Liver (tissue), 9 donors: ENCODE measurements around the gene NUDT8. TPM values are rescaled to one million over a fixed set of nuclear protein-coding genes. Genes with fewer than 3 reads are reported as not detected.

Experiments
- DNase-seq: peaks from one replicate; pipeline ENCODE4 v3.0.0-alpha.2; 2017; ENCODE audit warnings: low spot score
- H3K27ac ChIP-seq, 2 donors: one replicate each; pipeline ENCODE4 v1.7.0; 2013; ENCODE audit warnings: inconsistent platforms in 2 of 2, low read length in 2 of 2, control low read depth in 1 of 2, low read depth in 1 of 2, mild to moderate bottlenecking in 1 of 2
- H3K27me3 ChIP-seq, 4 donors: one replicate each; pipeline versions ENCODE4 v1.6.1 to v1.7.0; 2013; ENCODE audit warnings: low read length in 3 of 4, inconsistent platforms in 1 of 4, mild to moderate bottlenecking in 1 of 4, moderate library complexity in 1 of 4; ENCODE audit not compliant: control insufficient read depth in 4 of 4, insufficient read depth in 4 of 4
- H3K36me3 ChIP-seq, 4 donors: one replicate each; pipeline versions ENCODE4 v1.6.1 to v1.7.0; 2013; ENCODE audit warnings: low read length in 3 of 4, mild to moderate bottlenecking in 3 of 4, low read depth in 1 of 4, moderate library complexity in 1 of 4; ENCODE audit not compliant: control insufficient read depth in 4 of 4, insufficient read depth in 3 of 4
- H3K4me1 ChIP-seq, 4 donors: one replicate each; pipeline versions ENCODE4 v1.6.1 to v1.7.0; 2013; ENCODE audit warnings: low read length in 3 of 4, mild to moderate bottlenecking in 3 of 4, moderate library complexity in 1 of 4; ENCODE audit not compliant: control insufficient read depth in 4 of 4, insufficient read depth in 4 of 4
- H3K4me3 ChIP-seq, 3 donors: one replicate each; pipeline versions ENCODE4 v1.6.1 to v1.7.0; 2013; ENCODE audit warnings: low read length in 3 of 3, control low read depth in 1 of 3, low read depth in 1 of 3, mild to moderate bottlenecking in 1 of 3
- H3K9ac ChIP-seq, 2 donors: one replicate each; pipeline ENCODE4 v1.7.0; 2013; ENCODE audit warnings: low read length in 2 of 2, mild to moderate bottlenecking in 2 of 2, moderate library complexity in 2 of 2, control low read depth in 1 of 2, low read depth in 1 of 2
- H3K9me3 ChIP-seq, 4 donors: one replicate each; pipeline versions ENCODE4 v1.6.1 to v1.7.0; 2013; ENCODE audit warnings: low read length in 3 of 4; ENCODE audit not compliant: control insufficient read depth in 4 of 4
- ATF3 ChIP-seq: IDR thresholded peaks from 2 replicates; pipeline ENCODE4 v1.6.1; 2016; ENCODE audit warnings: antibody characterized with exemption
- CTCF ChIP-seq: fragments of 150-350 bp; IDR thresholded peaks from 2 replicates; pipeline ENCODE4 v1.5.1; 2017; ENCODE audit warnings: improper control_type of control experiment, low read depth, low read length; ENCODE audit not compliant: missing input control
- EGR1 ChIP-seq, 2 donors: IDR thresholded peaks; 2 replicates each; pipeline ENCODE4 v1.6.1; 2016 to 2018; ENCODE audit warnings: antibody characterized with exemption in 2 of 2, low read depth in 2 of 2
- FOXA1 ChIP-seq: IDR thresholded peaks from 2 replicates; pipeline ENCODE4 v1.6.1; 2016; ENCODE audit warnings: antibody characterized with exemption
- GABPA ChIP-seq, 2 donors: IDR thresholded peaks in 1 of 2; conservative IDR thresholded peaks in 1 of 2; 2 replicates each; pipeline ENCODE4 v1.6.1; 2016; ENCODE audit warnings: antibody characterized with exemption in 2 of 2, mild to moderate bottlenecking in 1 of 2, moderate library complexity in 1 of 2
- HNF4A ChIP-seq, 2 donors: conservative IDR thresholded peaks; 2 replicates each; pipeline ENCODE4 v1.6.1; 2016; ENCODE audit warnings: antibody characterized with exemption in 2 of 2, mild to moderate bottlenecking in 2 of 2
- HNF4G ChIP-seq: IDR thresholded peaks from 2 replicates; pipeline ENCODE4 v1.6.1; 2016; ENCODE audit warnings: antibody characterized with exemption
- MAX ChIP-seq: IDR thresholded peaks from 2 replicates; pipeline ENCODE4 v1.6.1; 2016; ENCODE audit warnings: antibody characterized with exemption
- NR2F2 ChIP-seq: IDR thresholded peaks from 2 replicates; pipeline ENCODE4 v1.6.1; 2016; ENCODE audit warnings: antibody characterized with exemption
- RAD21 ChIP-seq, 2 donors: IDR thresholded peaks; 2 replicates each; pipeline ENCODE4 v1.6.1; 2016; ENCODE audit warnings: antibody characterized with exemption in 2 of 2, mild to moderate bottlenecking in 2 of 2
- REST ChIP-seq: IDR thresholded peaks from 2 replicates; pipeline ENCODE4 v1.6.1; 2016; ENCODE audit warnings: antibody characterized with exemption, mild to moderate bottlenecking
- RXRA ChIP-seq, 2 donors: IDR thresholded peaks; 2 replicates each; pipeline ENCODE4 v1.6.1; 2017 to 2018; ENCODE audit warnings: antibody characterized with exemption in 2 of 2, mild to moderate bottlenecking in 1 of 2
- TAF1 ChIP-seq: conservative IDR thresholded peaks from 2 replicates; pipeline ENCODE4 v1.6.1; 2016; ENCODE audit warnings: antibody characterized with exemption, mild to moderate bottlenecking
- YY1 ChIP-seq: IDR thresholded peaks from 2 replicates; pipeline ENCODE4 v1.6.1; 2016; ENCODE audit warnings: antibody characterized with exemption, mild to moderate bottlenecking
- ZBTB33 ChIP-seq: IDR thresholded peaks from 2 replicates; pipeline ENCODE4 v1.6.1; 2016; ENCODE audit warnings: antibody characterized with exemption
- WGBS: extraction: QIAGEN DNeasy Blood & Tissue Kit; methylation state at CpG from one replicate; pipeline ENCODE4 v1.1.7; 2013; 5-methylcytosine and 5-hydroxymethylcytosine counted together
- polyA plus RNA-seq, 2 donors: library from polyadenylated mRNA; stranded (reverse) in 1 of 2; unstranded in 1 of 2; fragments of 200-250 nt in 1 of 2; fragments of >200 nt in 1 of 2; fragmentation: Nextera tagmentation in 1 of 2; extraction: Ambion mirVana in 1 of 2; gene quantifications; one replicate each; pipeline versions ENCODE4 v1.2.1 to v1.2.3, GENCODE V29; 2013 to 2015
- total RNA-seq, 2 donors: library from RNA; depleted of rRNA; stranded (reverse); fragments of >200 nt; gene quantifications; one replicate each; pipeline ENCODE4 v1.2.3, GENCODE V29; 2014
- donor health status: healthy.
- donor health status: healthy.
- donor health status: healthy.
- donor health status: healthy.
- donor health status: healthy.

The NUDT8 gene
- total and polyA plus RNA-seq, 4 donors: 19.5 to 66.9 (median 24.4) TPM

GRCh38 chr11:67639438-67639859 is 9.7 kb upstream of the NUDT8 start, which contains the start of gene TBX10:
Gene TBX10, minus strand, starts transcription at chr11:67639763. Its CDS starts 291 bp downstream, at chr11:67639472.
- Histone ChIP-seq H3K27ac (no peak within 1 kb of the TSS), H3K4me3 (no peak within 1 kb of the TSS), H3K4me1 (peaks cover 0 to 5% (median 3%) of the 10 kb centered on the region in 4 donors), H3K9ac (no peak within 1 kb of the TSS), H3K9me3 (no peaks in the 10 kb centered on the region), H3K36me3 (peaks cover 0 to 6% (median 0%) of the 10 kb centered on the region in 4 donors), H3K27me3 (no peaks in the 10 kb centered on the region)
- TF ChIP-seq FOXA1 (no peak), EGR1 (IDR thresholded peaks at IDR 0.05; ENCODE audit: low read depth in 2 of 2) (no peak), ATF3 (no peak), CTCF (no peak), NR2F2 (no peak), RAD21 (IDR thresholded peaks at IDR 0.05) (no peak), MAX (no peak), ZBTB33 (no peak), HNF4A (conservative IDR thresholded peaks at IDR 0.05) (no peak), RXRA (IDR thresholded peaks at IDR 0.05) (no peak), HNF4G (no peak), REST (no peak), GABPA (IDR thresholded peaks at IDR 0.05 in 1 of 2, conservative IDR thresholded peaks at IDR 0.05 in 1 of 2) (no peak), YY1 (no peak), TAF1 (no peak)
- DNase-seq: no peak
- WGBS: 86% methylated on average over 18 of the region's 18 CpGs
